ENCODE measurements around the gene IGLL1. TPM values are rescaled to one million over a fixed set of nuclear protein-coding genes. Genes with fewer than 3 reads are reported as not detected.
A peak's percentile ranks its signal among the peaks of the same experiment; 100 is the strongest.
"Not testable (repeated sequence)": the region's sequence is repeated elsewhere in the genome, so short reads cannot be mapped to it uniquely, and the experiment has no call there.

IGLL1 gene
- total RNA-seq, 2 donors from 2014 or later: not detected

DNA sequence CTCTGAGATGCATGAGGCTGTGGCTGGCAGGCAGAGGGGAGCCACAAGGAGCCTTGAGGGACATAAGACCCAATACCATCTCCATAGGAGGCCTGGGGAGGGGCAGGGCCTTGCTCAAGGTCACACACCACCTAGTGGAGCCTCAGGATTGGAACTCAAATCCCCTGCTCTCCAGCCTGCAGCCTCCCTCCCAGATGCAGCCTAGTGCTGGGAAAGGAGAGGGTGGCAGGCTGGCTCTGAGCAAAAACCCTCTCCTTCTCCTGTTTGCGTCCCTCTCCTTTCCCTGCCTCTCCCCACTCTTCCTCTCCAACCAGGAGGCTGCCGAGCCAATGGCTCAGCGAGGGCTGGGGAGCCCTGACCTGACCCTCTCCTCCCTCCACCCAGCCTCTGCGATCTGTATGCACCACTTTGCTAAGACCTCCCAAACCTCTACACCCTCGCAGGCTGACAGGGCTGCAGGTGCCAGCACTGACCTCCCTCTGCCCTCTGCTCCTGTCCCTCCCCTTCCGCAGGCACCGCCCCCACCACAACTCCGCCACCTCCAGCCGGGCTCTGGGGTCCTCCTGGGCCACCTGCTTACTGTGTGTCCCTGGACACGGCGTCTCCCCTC lies 14.7 kb downstream of the IGLL1 start:
- H3K4me3 Mint-ChIP-seq: peak overlapping the region; percentile 81 to 83
- H3K27ac Mint-ChIP-seq: no peak overlapping the region
- peaks cover 7% of the 10 kb centered on the region for H3K4me1 Mint-ChIP-seq (ENCODE audit: low read depth)
- H3K27me3 Mint-ChIP-seq (ENCODE audit: low read depth): peaks cover 28% of the 10 kb centered on the region
- no peaks in the 10 kb centered on the region for H3K36me3 Mint-ChIP-seq (ENCODE audit: insufficient read depth in 2 of 2)
- peak; percentile 6 to 19 for DNase-seq
- peak; percentile 43 to 44 for ATAC-seq (replicated peaks in 1 of 2)
- no peaks in the 10 kb centered on the region for H3K9me3 Mint-ChIP-seq

DNA sequence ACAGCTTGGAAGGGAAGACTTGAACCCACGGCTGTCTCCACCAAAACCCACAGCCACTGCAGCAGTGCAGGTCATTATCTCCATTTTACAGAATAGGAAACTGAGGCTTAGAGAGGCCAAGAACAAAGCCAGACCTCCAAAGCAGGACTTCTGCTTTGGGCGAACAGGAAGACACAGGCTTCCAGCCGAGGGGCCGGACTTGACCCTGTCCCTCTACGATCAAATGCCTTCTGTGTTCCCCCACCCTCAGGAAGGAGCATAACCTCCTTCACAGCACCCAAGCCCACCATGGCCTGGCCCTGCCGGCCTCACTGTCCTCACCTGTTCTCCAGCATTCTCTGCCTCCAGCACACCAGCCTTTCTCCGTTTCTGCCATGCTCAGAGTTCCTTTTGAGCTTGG lies 15.8 kb downstream of the IGLL1 start:
- DNase-seq (no peak), ATAC-seq (replicated peaks in 1 of 2) (no peak)
- Mint-ChIP-seq H3K36me3 (ENCODE audit: insufficient read depth in 2 of 2) (no peaks in the 10 kb centered on the region), H3K4me1 (ENCODE audit: low read depth) (peaks cover 7% of the 10 kb centered on the region), H3K27me3 (ENCODE audit: low read depth) (peaks cover 28% of the 10 kb centered on the region), H3K4me3 (no peak overlapping the region), H3K27ac (no peak overlapping the region), H3K9me3 (no peaks in the 10 kb centered on the region)

DNA sequence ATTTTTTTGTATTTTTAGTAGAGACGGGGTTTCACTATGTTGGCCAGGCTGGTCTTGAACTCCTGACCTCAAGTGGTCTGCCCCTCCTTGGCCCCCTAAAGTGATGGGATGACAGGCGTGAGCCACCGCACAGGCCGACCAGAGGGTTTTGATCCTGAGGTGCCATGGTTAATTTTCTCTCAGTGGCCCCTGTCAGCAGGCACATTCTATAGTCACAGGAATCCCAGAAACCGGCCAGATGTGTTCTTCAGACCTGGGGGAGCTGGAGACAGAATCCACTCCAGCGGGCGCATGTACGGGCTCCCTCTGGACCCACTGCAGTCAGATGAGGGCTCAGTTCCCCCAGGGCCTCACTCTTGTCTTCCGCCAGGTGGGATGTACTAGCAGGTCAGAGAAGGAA lies 17.0 kb downstream of the IGLL1 start:
- ATAC-seq (replicated peaks in 1 of 2) (no peak), DNase-seq (no peak)
- H3K4me1 Mint-ChIP-seq (ENCODE audit: low read depth): peaks cover 7% of the 10 kb centered on the region
- H3K27ac Mint-ChIP-seq: no peak overlapping the region
- peaks cover 28% of the 10 kb centered on the region for H3K27me3 Mint-ChIP-seq (ENCODE audit: low read depth)
- no peaks in the 10 kb centered on the region for H3K36me3 Mint-ChIP-seq (ENCODE audit: insufficient read depth in 2 of 2)
- no peaks in the 10 kb centered on the region for H3K9me3 Mint-ChIP-seq
- H3K4me3 Mint-ChIP-seq: no peak overlapping the region

DNA sequence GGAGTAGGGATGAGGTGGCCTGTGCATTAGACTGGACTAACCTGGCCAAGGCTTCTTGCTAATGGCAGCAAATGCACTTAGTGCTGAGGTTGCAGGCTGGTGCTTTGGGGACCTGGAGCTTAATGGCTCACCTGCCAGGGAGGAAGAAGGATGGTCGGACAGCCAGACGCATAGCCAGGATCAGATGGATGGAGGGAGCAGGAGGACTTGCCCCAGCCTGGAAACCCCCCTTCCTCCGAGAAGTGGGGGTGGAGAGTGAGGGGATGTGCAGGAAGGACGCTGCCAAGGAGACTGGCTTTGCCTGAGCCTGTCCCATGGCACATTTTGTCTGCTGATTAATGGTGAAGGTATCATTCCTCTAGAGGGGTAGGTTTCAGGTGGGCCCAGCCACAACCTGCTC lies 17.9 kb downstream of the IGLL1 start:
- no peak for DNase-seq
- ATAC-seq (replicated peaks in 1 of 2): no peak
- Mint-ChIP-seq H3K27ac (no peak overlapping the region), H3K36me3 (ENCODE audit: insufficient read depth in 2 of 2) (no peaks in the 10 kb centered on the region), H3K4me1 (ENCODE audit: low read depth) (peaks cover 7% of the 10 kb centered on the region), H3K4me3 (no peak overlapping the region), H3K9me3 (no peaks in the 10 kb centered on the region), H3K27me3 (ENCODE audit: low read depth) (peaks cover 19% of the 10 kb centered on the region)

DNA sequence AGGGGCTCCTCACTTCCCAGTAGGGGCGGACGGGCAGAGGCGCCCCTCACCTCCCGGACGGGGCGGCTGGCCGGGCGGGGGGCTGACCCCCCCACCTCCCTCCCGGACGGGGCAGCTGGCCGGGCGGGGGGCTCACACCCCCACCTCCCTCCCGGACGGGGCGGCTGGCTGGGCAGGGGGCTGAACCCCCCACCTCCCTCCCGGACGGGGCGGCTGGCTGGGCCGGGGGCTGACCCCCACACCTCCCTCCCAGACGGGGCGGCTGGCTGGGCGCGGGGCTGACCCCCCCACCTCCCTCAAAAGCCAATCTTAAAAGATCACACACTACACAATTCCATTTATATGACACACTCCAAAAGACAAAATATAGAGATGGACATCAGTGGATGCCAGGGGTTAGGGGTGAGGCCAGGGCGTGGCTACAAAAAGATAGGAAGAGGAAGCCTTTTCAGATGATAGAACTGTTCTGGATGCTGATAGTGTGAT lies 19.0 kb downstream of the IGLL1 start:
- H3K9me3 Mint-ChIP-seq; H3K4me3 Mint-ChIP-seq; DNase-seq; H3K36me3 Mint-ChIP-seq (ENCODE audit: insufficient read depth in 2 of 2); H3K4me1 Mint-ChIP-seq (ENCODE audit: low read depth); ATAC-seq (replicated peaks in 1 of 2); H3K27ac Mint-ChIP-seq: not testable (repeated sequence)
- H3K27me3 Mint-ChIP-seq (ENCODE audit: low read depth): peaks cover 20% of the 10 kb centered on the region

DNA sequence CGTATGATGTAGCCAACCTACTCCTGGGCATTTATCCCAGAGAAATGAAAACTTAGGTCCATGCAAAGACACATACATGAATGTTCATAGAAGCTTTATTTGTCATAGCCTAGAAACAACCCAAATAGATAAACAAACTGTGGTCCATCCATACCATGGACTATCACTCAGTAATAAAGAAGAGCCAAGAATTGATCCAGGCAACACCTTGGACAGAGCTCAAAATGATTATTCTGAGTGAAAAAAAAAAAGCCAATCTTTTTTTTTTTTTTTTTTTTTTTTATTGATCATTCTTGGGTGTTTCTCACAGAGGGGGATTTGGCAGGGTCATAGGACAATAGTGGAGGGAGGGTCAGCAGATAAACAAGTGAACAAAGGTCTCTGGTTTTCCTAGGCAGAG lies 19.9 kb downstream of the IGLL1 start:
- ATAC-seq (replicated peaks in 1 of 2); H3K4me3 Mint-ChIP-seq; H3K4me1 Mint-ChIP-seq (ENCODE audit: low read depth); H3K9me3 Mint-ChIP-seq; DNase-seq; H3K36me3 Mint-ChIP-seq (ENCODE audit: insufficient read depth in 2 of 2); H3K27ac Mint-ChIP-seq: not testable (repeated sequence)
- H3K27me3 Mint-ChIP-seq (ENCODE audit: low read depth): peaks cover 12% of the 10 kb centered on the region

DNA sequence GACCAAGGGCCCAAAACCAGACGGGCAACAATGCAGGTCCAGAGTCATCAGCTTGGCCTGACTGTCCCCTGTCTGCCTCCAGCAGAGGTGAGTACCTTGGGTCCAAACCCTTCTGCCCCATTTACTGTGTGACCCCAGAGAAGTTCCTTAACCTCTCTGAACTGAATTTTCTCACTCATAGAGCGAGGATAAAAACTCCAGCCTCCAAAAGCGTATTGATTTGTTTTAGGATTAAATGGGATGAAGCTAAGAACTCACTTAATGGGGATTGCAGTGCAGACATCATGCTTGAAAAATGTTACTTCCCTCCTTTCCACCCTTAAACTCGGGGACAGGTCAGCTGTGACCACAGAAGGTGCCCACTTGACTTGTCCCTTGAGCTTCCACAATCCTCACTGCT lies 22.6 kb downstream of the IGLL1 start:
- no peaks in the 10 kb centered on the region for H3K9me3 Mint-ChIP-seq
- H3K27me3 Mint-ChIP-seq (ENCODE audit: low read depth): peaks cover 5% of the 10 kb centered on the region
- DNase-seq: no peak
- H3K27ac Mint-ChIP-seq: no peak overlapping the region
- H3K4me1 Mint-ChIP-seq (ENCODE audit: low read depth): no peaks in the 10 kb centered on the region
- H3K36me3 Mint-ChIP-seq (ENCODE audit: insufficient read depth in 2 of 2): no peaks in the 10 kb centered on the region
- no peak for ATAC-seq (replicated peaks in 1 of 2)
- no peak overlapping the region for H3K4me3 Mint-ChIP-seq

DNA sequence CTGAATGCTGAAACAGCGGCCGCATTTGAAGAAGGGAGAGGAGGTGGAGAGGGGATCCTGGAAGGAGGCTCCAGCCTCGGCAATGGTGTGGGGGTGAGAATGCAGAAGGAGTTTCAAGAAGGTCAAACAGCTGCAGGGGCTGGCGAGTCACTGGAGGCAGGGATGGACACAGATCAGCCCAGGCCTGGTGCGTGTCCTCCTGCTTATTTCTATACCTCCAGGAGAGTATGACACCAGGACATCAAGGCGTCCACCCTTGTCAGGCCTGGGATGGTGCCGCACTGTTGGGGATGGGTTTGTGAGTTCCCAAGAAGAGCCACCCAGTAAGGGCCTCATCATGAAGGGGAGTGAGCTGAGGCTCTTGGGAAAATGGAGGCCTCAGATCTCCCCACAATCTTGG lies 23.1 kb downstream of the IGLL1 start:
- Mint-ChIP-seq H3K27ac (no peak overlapping the region), H3K4me3 (no peak overlapping the region), H3K36me3 (ENCODE audit: insufficient read depth in 2 of 2) (no peaks in the 10 kb centered on the region), H3K9me3 (no peaks in the 10 kb centered on the region), H3K4me1 (ENCODE audit: low read depth) (no peaks in the 10 kb centered on the region), H3K27me3 (ENCODE audit: low read depth) (peaks cover 5% of the 10 kb centered on the region)
- no peak for DNase-seq
- no peak for ATAC-seq (replicated peaks in 1 of 2)

DNA sequence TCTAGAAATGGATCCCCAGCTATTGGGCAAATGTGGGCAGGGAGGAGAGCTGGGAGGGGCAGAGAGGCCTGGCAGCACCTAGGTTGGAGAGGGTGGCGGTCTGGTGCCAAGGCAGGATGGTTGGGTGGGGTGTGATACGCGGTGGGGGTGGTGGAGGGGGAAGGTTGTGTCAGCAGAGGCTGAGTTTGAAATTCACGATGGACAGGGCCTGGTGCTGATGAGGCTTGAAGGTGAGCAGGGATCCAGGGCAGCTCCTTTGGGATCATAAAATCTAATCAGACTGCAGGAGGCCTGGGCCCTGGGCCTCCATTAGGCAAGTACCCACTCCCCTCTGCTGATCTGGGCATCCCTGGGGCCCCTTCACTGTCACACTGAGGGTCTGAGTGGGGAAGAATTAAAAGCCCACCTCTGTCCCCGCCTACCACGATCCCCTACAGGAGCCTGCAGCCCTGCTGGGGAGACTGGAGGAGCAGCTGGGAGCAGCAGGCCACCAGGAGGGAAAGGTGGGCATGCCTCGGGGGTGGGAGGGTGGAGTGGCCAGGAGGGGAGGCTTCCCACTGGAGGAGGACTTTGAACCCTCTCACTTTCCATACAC lies 24.0 kb downstream of the IGLL1 start:
- Mint-ChIP-seq H3K9me3 (no peaks in the 10 kb centered on the region), H3K27ac (no peak overlapping the region), H3K27me3 (ENCODE audit: low read depth) (peaks cover 5% of the 10 kb centered on the region), H3K4me1 (ENCODE audit: low read depth) (no peaks in the 10 kb centered on the region), H3K4me3 (no peak overlapping the region), H3K36me3 (ENCODE audit: insufficient read depth in 2 of 2) (no peaks in the 10 kb centered on the region)
- no peak for ATAC-seq (replicated peaks in 1 of 2)
- DNase-seq: no peak

DNA sequence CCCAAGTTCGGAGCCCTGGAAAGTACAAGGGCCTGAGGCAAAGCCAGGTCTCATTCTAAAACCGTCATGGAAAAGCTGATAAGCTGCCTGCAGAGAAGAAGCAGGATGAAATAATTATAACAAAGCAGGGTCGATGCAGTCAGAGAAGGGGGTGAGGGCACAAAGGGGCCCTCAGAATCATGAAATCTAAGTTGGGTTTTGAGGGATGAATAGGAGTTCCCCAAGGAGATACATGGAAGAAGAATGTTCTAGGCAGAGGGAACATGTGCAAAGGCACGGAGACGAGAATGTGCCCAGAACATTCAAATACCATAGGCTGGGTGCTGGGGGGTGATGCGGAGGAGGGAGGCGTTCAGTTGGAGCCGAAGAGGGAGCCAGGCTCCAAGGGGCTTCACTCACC lies 25.0 kb downstream of the IGLL1 start:
- Mint-ChIP-seq H3K4me1 (ENCODE audit: low read depth) (no peaks in the 10 kb centered on the region), H3K4me3 (no peak overlapping the region), H3K27ac (no peak overlapping the region), H3K27me3 (ENCODE audit: low read depth) (peaks cover 5% of the 10 kb centered on the region), H3K36me3 (ENCODE audit: insufficient read depth in 2 of 2) (no peaks in the 10 kb centered on the region), H3K9me3 (no peaks in the 10 kb centered on the region)
- ATAC-seq (replicated peaks in 1 of 2): no peak
- DNase-seq: no peak

DNA sequence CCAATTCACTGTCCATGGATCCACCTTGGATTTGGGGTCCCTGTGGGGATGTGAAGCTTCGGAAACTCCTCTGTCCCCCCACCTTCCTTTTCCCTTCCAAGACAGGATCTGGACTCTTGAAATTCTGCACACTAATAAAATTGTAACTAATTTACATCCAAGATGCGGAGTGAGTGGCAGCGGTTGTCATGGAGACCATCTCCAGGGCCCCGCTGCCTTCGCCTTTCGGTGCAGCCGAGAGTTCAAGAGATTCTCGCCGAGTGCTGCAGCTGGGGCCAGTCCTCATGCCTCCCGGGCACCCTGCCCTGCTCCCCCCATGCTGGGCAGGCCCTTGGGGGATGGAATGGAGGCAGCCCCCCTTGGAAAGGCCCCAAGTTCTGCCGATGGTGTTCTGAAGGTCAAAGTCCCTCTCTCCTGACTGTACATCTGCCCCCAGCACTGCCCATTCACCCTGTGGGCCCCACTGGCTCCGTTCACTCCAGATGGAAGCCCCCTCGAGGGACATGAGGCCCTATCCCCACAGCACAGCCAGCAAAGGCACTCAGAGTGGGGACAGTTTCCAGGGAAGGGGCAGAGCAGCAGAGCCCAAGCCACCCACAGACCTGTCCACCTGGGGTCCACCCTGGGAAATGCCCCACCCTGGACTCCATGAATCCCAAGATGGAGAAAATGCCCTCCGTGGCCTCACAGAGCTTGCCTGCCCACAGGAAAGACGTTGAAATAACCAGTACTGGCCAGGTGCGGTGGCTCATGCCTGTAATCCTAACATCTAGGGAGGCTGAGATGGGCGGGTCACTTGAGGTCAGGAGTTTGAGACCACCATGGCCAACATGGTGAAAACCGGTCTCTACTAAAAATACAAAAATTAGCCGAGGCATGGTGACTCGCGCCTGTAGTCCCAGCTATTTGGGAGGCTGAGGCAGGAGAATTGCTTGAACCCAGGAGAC lies 25.9 kb downstream of the IGLL1 start:
- DNase-seq: no peak
- Mint-ChIP-seq H3K36me3 (ENCODE audit: insufficient read depth in 2 of 2) (peaks cover 0 to 2% of the 10 kb centered on the region in 2 donors), H3K27ac (no peak overlapping the region), H3K9me3 (no peaks in the 10 kb centered on the region), H3K4me1 (ENCODE audit: low read depth) (no peaks in the 10 kb centered on the region), H3K27me3 (ENCODE audit: low read depth) (peaks cover 5% of the 10 kb centered on the region), H3K4me3 (no peak overlapping the region)
- no peak for ATAC-seq (replicated peaks in 1 of 2)

DNA sequence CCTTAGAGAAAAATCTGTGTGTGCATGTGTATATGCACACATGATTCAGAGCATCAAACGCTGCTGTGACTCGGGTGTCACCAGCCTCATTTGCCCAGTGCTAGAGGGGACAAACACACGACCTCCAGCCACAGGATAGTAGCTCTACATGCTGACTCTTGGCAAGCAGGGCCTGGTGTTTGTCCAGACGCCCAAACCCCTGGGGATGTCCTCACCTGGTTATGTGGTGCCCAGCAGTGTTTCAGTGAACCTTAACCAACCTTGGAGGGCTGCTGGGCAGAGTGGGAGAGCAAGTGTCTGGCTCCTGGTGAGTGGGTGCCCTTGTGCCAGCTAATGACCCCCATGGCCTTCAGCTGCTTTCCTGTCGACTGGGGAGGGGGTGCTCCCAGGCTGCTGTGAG lies 26.7 kb downstream of the IGLL1 start:
- H3K27ac Mint-ChIP-seq: no peak overlapping the region
- H3K27me3 Mint-ChIP-seq (ENCODE audit: low read depth): peaks cover 5% of the 10 kb centered on the region
- ATAC-seq (replicated peaks in 1 of 2) (no peak), DNase-seq (no peak)
- H3K9me3 Mint-ChIP-seq: no peaks in the 10 kb centered on the region
- no peak overlapping the region for H3K4me3 Mint-ChIP-seq
- H3K36me3 Mint-ChIP-seq (ENCODE audit: insufficient read depth in 2 of 2): peaks cover 0 to 2% of the 10 kb centered on the region in 2 donors
- H3K4me1 Mint-ChIP-seq (ENCODE audit: low read depth): no peaks in the 10 kb centered on the region

DNA sequence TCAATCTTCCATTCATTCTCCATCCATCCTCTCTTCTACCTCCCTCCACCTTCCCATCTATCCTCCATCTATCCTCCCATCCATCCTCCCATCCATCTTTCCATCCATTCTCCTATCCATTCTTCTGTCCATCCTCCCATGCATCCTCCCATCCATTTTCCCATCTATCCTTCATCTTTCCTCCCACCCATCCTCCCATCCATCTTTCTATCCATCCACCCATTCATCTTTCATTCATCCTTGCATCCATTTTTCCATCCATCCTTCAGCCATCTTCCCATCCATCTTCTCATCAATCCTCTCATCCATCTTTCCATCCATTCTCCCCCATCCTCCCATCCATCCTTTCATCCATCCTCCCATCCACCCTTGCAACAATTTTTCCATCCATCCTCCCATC lies 27.5 kb downstream of the IGLL1 start:
- H3K9me3 Mint-ChIP-seq: no peaks in the 10 kb centered on the region
- peaks cover 5% of the 10 kb centered on the region for H3K27me3 Mint-ChIP-seq (ENCODE audit: low read depth)
- ATAC-seq (replicated peaks in 1 of 2) (no peak), DNase-seq (no peak)
- no peak overlapping the region for H3K27ac Mint-ChIP-seq
- no peaks in the 10 kb centered on the region for H3K4me1 Mint-ChIP-seq (ENCODE audit: low read depth)
- no peak overlapping the region for H3K4me3 Mint-ChIP-seq
- H3K36me3 Mint-ChIP-seq (ENCODE audit: insufficient read depth in 2 of 2): peaks cover 2 to 3% of the 10 kb centered on the region in 2 donors
